ENCODE measurements around the gene GPD1.

Gene GPD1

DNA sequence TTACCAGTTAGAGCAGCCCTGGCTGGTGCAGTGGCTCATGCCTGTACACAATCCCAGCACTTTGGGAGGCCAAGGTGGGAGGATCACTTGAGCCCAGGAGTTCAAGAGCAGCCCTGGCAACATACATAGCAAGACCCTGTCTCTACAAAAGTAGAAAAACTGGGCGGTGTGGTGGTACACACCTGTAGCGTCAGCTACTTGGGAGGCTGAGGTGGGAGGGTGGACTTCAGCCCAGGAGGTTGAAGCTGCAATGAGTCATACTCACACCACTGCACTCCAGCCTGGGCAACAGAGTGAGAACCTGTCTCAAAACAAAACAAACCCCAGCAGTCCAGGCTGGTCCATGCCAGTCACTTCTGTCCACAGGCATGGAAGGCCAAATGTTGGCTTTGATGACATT is 15.6 kb downstream of the GPD1 start:
- no peak overlapping the region for H3K4me3 ChIP-seq (ENCODE audit: low read depth, low read length)
- TF ChIP-seq, protein P1, sequence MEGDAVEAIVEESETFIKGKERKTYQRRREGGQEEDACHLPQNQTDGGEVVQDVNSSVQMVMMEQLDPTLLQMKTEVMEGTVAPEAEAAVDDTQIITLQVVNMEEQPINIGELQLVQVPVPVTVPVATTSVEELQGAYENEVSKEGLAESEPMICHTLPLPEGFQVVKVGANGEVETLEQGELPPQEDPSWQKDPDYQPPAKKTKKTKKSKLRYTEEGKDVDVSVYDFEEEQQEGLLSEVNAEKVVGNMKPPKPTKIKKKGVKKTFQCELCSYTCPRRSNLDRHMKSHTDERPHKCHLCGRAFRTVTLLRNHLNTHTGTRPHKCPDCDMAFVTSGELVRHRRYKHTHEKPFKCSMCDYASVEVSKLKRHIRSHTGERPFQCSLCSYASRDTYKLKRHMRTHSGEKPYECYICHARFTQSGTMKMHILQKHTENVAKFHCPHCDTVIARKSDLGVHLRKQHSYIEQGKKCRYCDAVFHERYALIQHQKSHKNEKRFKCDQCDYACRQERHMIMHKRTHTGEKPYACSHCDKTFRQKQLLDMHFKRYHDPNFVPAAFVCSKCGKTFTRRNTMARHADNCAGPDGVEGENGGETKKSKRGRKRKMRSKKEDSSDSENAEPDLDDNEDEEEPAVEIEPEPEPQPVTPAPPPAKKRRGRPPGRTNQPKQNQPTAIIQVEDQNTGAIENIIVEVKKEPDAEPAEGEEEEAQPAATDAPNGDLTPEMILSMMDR (IDR thresholded peaks at IDR 0.05; ENCODE audit: low read depth, low read length) = no peak
- no peak for DNase-seq (ENCODE audit: low read depth, low spot score)
- in situ Hi-C loops (cut with HindIII; ENCODE audit: low sequenced_read_pairs) = no loop called here

DNA sequence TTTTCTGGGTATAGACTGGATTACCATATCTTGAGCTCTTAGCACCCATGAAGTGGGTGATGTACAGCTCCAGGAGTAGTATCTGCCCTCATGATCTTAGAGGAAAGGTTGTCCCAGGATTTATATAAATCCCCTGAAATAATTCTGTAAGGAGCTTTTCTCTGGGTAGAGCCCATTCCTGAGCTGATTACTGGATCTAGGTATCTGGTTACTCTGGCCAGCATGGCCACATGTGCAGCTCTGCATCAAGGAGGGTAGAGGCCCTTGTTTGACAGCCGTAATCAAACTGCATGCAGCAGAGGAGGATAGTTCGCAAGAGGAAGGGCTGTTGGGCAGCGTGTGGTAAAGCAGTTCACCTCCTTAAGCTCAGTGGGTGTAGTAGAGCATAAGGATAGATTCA is 16.7 kb downstream of the GPD1 start:
- TF ChIP-seq, protein P1 (IDR thresholded peaks at IDR 0.05; ENCODE audit: low read depth, low read length) = no peak

DNA sequence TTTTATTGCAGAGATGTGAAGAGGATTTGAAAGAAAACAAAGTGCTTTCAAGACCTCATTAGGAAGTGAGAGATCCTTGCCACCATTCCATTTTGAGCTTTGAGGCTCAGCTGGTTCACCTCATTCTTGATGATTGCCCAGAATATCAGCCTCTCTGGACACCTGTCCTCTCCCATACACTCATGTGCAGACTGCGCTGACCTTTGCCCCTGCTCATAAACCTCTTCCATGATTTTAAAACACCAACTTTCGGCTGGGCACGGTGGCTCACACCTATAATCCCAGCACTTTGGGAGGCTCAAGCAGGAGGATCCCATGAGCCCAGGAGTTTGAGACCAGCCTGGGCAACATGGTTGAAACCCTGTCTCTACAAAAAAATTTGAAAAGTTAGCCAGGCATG is 17.1 kb downstream of the GPD1 start:
- DNase-seq (ENCODE audit: low read depth, low spot score) = no peak
- TF ChIP-seq, protein P1 (IDR thresholded peaks at IDR 0.05; ENCODE audit: low read depth, low read length) = no peak
- no peak overlapping the region for H3K4me3 ChIP-seq (ENCODE audit: low read depth, low read length)
- in situ Hi-C loops (cut with HindIII; ENCODE audit: low sequenced_read_pairs) = no loop called here

More for the DNA sequence above, 16.7 kb downstream of the GPD1 start:
- DNase-seq (ENCODE audit: low read depth, low spot score) = no peak
- in situ Hi-C loops (cut with HindIII; ENCODE audit: low sequenced_read_pairs) = no loop called here
- no peak overlapping the region for H3K4me3 ChIP-seq (ENCODE audit: low read depth, low read length)

DNA sequence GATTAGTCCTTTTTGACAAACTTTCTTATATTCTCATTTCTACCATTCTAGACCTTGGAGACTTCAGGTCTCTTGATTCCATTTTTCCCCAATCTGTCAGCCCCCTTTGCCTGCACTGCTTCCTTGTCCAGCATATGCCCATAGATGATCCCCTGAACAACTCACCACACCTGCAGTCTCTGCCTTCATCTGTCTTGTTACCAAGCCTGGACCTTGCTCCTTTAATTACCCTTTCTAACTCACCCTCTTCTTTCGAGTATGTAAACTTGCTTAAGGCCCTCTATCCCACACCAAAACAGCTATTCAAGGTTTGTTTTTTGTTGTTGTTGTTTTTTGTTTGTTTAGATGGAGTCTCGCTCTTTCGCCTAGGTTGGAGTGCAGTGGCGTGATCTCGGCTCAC is 17.8 kb downstream of the GPD1 start:
- H3K4me3 ChIP-seq (ENCODE audit: low read depth, low read length) = no peak overlapping the region
- in situ Hi-C loops (cut with HindIII; ENCODE audit: low sequenced_read_pairs) = no loop called here
- no peak for DNase-seq (ENCODE audit: low read depth, low spot score)
- TF ChIP-seq, protein P1 (IDR thresholded peaks at IDR 0.05; ENCODE audit: low read depth, low read length) = no peak

DNA sequence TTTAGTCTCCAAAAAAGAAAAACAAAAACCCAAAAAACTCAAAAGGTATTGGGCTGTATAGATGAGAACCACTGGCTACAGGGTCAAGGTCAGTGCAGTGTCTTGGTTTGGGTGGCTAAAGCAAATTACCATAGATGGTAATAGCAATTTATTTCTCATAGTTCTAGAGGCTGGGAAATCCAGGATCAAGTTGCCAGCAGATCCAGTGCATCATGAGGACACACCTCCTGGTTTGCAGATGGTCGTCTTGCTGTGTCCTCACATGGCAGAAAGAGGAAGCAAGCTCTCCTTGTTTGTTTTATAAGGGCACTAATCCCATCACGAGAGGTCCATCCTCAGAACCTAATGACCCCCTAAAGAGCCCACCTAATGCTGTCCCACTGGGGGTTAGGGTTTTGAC is 19.4 kb downstream of the GPD1 start:
- TF ChIP-seq, protein P1 (IDR thresholded peaks at IDR 0.05; ENCODE audit: low read depth, low read length) = no peak
- no peak for DNase-seq (ENCODE audit: low read depth, low spot score)
- no peak overlapping the region for H3K4me3 ChIP-seq (ENCODE audit: low read depth, low read length)
- in situ Hi-C loops (cut with HindIII; ENCODE audit: low sequenced_read_pairs) = no loop called here

DNA sequence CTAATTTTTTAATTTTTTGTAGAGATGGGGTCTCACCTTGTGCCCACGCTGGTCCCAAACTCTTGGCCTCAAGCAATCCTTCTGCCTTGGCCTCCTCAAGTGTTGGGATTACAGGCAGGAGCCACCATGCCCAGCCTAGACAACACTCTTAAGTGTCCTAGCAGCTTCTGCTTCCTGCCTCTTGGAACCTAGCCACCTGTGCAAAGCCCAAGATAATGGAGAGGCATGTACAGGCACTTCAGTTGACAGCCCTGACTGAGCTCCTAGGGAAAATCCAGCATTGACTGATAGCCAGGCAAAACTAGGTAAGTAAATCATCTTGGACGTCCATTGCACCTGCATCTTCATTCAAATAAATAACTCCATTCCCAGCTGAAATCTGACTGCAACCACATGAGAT is 23.7 kb downstream of the GPD1 start:
- TF ChIP-seq, protein P1 (IDR thresholded peaks at IDR 0.05; ENCODE audit: low read depth, low read length) = no peak
- in situ Hi-C loops (cut with HindIII; ENCODE audit: low sequenced_read_pairs) = no loop called here
- no peak for DNase-seq (ENCODE audit: low read depth, low spot score)
- no peak overlapping the region for H3K4me3 ChIP-seq (ENCODE audit: low read depth, low read length)

DNA sequence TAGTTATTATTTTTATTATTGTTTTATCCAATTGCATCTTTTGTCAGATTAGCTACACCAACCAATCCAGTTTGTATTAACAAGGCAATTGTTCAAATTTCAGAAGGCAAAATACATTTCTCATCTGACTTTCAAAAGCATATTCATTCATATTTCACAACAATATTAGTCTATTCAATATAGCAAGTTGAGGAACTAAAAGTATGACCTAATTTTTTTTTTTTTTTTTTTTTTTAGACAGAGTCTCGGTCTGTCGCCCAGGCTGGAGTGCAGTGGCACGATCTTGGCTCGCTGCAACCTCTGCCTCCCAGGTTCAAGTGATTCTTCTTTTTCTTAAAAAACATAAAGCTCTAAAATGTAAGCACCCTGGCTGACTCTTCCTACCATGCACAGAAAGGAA is 25.5 kb downstream of the GPD1 start:
- H3K4me3 ChIP-seq (ENCODE audit: low read depth, low read length) = no peak overlapping the region
- DNase-seq (ENCODE audit: low read depth, low spot score) = no peak
- TF ChIP-seq, protein P1 (IDR thresholded peaks at IDR 0.05; ENCODE audit: low read depth, low read length) = no peak
- in situ Hi-C loops (cut with HindIII; ENCODE audit: low sequenced_read_pairs) = no loop called here
